K562 (cell line): ENCODE measurements around the gene CXCL12. TPM values are rescaled to one million over a fixed set of nuclear protein-coding genes. Genes with fewer than 3 reads are reported as not detected.

Experiments
- ATAC-seq: fragments of 200-7000 bp; cut with Tn5 transposase; 3 replicates; pipeline ENCODE4 v1.9.1; 2020; ENCODE audit warnings: moderate library complexity
- BruUV-seq: library from RNA; stranded (reverse); fragments of 400-500 nt; replicated peaks from 2 replicates; lab custom pipeline; 2021; lab: Mats Ljungman, UMichigan
- CTCF ChIA-PET: fragments of 300-600 bp; formaldehyde crosslinking; extraction: SDS; loops from one replicate; lab custom pipeline; 2021; ENCODE audit warnings: low intra/inter-chr PET ratio; lab: Yijun Ruan, JAX
- POLR2A ChIA-PET: fragments of 300-600, 350-650 bp; sonication (Branson Sonifier 250); formaldehyde crosslinking; extraction: SDS; loops from one replicate; lab custom pipeline; 2021; ENCODE audit warnings: antibody characterized with exemption, inconsistent platforms; lab: Yijun Ruan, JAX
- DNase-seq, 4 experiments: peaks; one replicate each; pipeline versions ENCODE4 v3.0.0 to v3.0.0-alpha.2; 2011 to 2018; ENCODE audit warnings: low spot score in 3 of 4, mixed read lengths in 3 of 4; ENCODE audit errors: extremely low read depth in 1 of 4
- FAIRE-seq: peaks from 2 replicates; lab custom pipeline; 2011; peaks lifted over from hg19 to GRCh38; lab: Jason Lieb, UNC
- H2AFZ ChIP-seq: 2 replicates; pipeline ENCODE4 v1.6.0; 2011; ENCODE audit warnings: low read depth, low read length, control low read depth, inconsistent platforms
- H3K27ac ChIP-seq: fragments of 200-600 bp; 3 replicates; pipeline ENCODE4 v1.8.0; 2011; ENCODE audit warnings: low read depth, mild to moderate bottlenecking, control low read depth, inconsistent platforms, low read length, moderate library complexity, mixed read lengths; ENCODE audit errors: extremely low read depth
- H3K27me3 ChIP-seq, 2 experiments: fragments of 300-600 bp in 1 of 2; 2 replicates in 1 of 2; 3 replicates in 1 of 2; pipeline versions ENCODE4 v1.6.0 to v1.8.0; 2011; ENCODE audit warnings: inconsistent platforms in 2 of 2, low read length in 2 of 2, mild to moderate bottlenecking in 1 of 2, mixed read lengths in 1 of 2, moderate library complexity in 1 of 2; ENCODE audit not compliant: control insufficient read depth in 2 of 2, insufficient read depth in 2 of 2
- H3K36me3 ChIP-seq: fragments of 300-600 bp; 3 replicates; pipeline ENCODE4 v1.8.0; 2011; ENCODE audit warnings: mild to moderate bottlenecking, low read length, inconsistent platforms; ENCODE audit not compliant: control insufficient read depth, insufficient read depth
- H3K4me1 ChIP-seq, 2 experiments: fragments of 200-600 bp in 1 of 2; replicated peaks in 1 of 2; 2 replicates in 1 of 2; 3 replicates in 1 of 2; pipeline versions ENCODE4 v1.5.1 to v1.8.0; 2011; ENCODE audit warnings: inconsistent platforms in 2 of 2, low read length in 2 of 2, mild to moderate bottlenecking in 1 of 2, mixed read lengths in 1 of 2, moderate library complexity in 1 of 2; ENCODE audit not compliant: control insufficient read depth in 2 of 2, insufficient read depth in 2 of 2
- H3K4me2 ChIP-seq: 2 replicates; pipeline ENCODE4 v1.6.1; 2011; ENCODE audit warnings: low read length, control low read depth, inconsistent platforms, mixed read lengths; ENCODE audit not compliant: insufficient read depth
- H3K4me3 ChIP-seq: fragments of 200-600 bp; sonication (generic), shearing (Covaris generic); 2 replicates; pipeline ENCODE4 v1.5.1; 2016; ENCODE audit warnings: control low read depth, inconsistent platforms
- H3K79me2 ChIP-seq: fragments of 200-600 bp; 3 replicates; pipeline ENCODE4 v1.8.0; 2011; ENCODE audit warnings: low read length, inconsistent platforms; ENCODE audit not compliant: control insufficient read depth, insufficient read depth
- H3K9ac ChIP-seq, 2 experiments: 2 replicates each; pipeline versions ENCODE4 v1.6.0 to v1.6.1; 2011; ENCODE audit warnings: low read depth in 2 of 2, low read length in 2 of 2, control low read depth in 1 of 2, inconsistent platforms in 1 of 2, mild to moderate bottlenecking in 1 of 2, mixed read lengths in 1 of 2; ENCODE audit not compliant: insufficient read depth in 1 of 2
- H3K9me1 ChIP-seq: one replicate; pipeline ENCODE4 v1.6.0; 2011; ENCODE audit warnings: inconsistent platforms, mild to moderate bottlenecking, low read length, moderate library complexity; ENCODE audit not compliant: control insufficient read depth, insufficient read depth
- H3K9me3 ChIP-seq: replicated peaks from 2 replicates; pipeline ENCODE4 v1.5.1; 2011; ENCODE audit warnings: low read depth, low read length, inconsistent platforms; ENCODE audit not compliant: control insufficient read depth, insufficient read depth
- H4K20me1 ChIP-seq: replicated peaks from 2 replicates; pipeline ENCODE4 v1.6.1; 2011; ENCODE audit warnings: low read length, inconsistent platforms, mixed read lengths; ENCODE audit not compliant: control insufficient read depth, insufficient read depth
- ELF4 ChIP-seq: fragments of 450-650 bp; formaldehyde crosslinking; IDR thresholded peaks from 2 replicates; pipeline ENCODE4 v1.4.0; 2022; ENCODE audit warnings: missing genetic modification characterization
- FOXA1 ChIP-seq: fragments of 450-650 bp; IDR thresholded peaks from 2 replicates; pipeline ENCODE4 v1.6.1; 2016; ENCODE audit warnings: mild to moderate bottlenecking, borderline replicate concordance
- KAT2B ChIP-seq: IDR thresholded peaks from one replicate; pipeline ENCODE4 v1.6.1; 2012; ENCODE audit warnings: low read depth, mild to moderate bottlenecking, control low read depth, inconsistent platforms, low read length, moderate library complexity
- MXI1 ChIP-seq: IDR thresholded peaks from 2 replicates; pipeline ENCODE4 v1.6.1; 2011; ENCODE audit warnings: low read depth, mild to moderate bottlenecking, improper control_type of control experiment, low read length
- SLC30A9 ChIP-seq: fragments of 250-450 bp; sonication (Bioruptor Pico); IDR thresholded peaks from 2 replicates; pipeline ENCODE4 v1.8.0; 2022; ENCODE audit warnings: mild to moderate bottlenecking, moderate library complexity
- WGBS: fragments of 100-300 bp; shearing (Covaris generic); methylation state at CpG from one replicate; pipeline ENCODE4 v1.1.6; 2016; ENCODE audit warnings: low coverage, mixed read lengths; ENCODE audit not compliant: insufficient coverage; ENCODE audit errors: missing lambda C conversion rate; 5-methylcytosine and 5-hydroxymethylcytosine counted together
- in situ Hi-C: fragments of 300-500 bp; cut with MboI; formaldehyde crosslinking; loops from 4 replicates; pipeline ENCODE4 v1.15.0; 2018; ENCODE audit warnings: inconsistent platforms, mixed read lengths
- intact Hi-C: fragments of 100-400 bp; cut with micrococcal nuclease; formaldehyde crosslinking; loops from 2 replicates; pipeline ENCODE4 v1.14.2; 2022
- polyA plus RNA-seq, 8 experiments: library from polyadenylated mRNA; depleted of rRNA in 4 of 8; stranded (reverse) in 5 of 8; unstranded in 3 of 8; fragments of >200 nt; fragmentation: Nextera tagmentation in 2 of 8; fragmentation: Illumina TruSeq in 1 of 8; extraction: Ambion mirVana in 2 of 8; extraction: Trizol in 1 of 8; gene quantifications; 2 replicates each; pipeline versions ENCODE4 v1.2.1 to v1.2.3, GENCODE V29; 2011 to 2014; ENCODE audit warnings: inconsistent platforms in 1 of 8, missing spikeins in 1 of 8
- total RNA-seq, 7 experiments: library from RNA; depleted of rRNA in 6 of 7; stranded (reverse); fragments of >200 nt in 6 of 7; fragmentation: Illumina TruSeq in 2 of 7; extraction: Trizol in 2 of 7; gene quantifications; 2 replicates each; pipeline versions ENCODE4 v1.2.1 to v1.2.3, GENCODE V29; 2011 to 2021; ENCODE audit warnings: low replicate concordance in 1 of 7
- TF ChIP-seq, protein P1 (sequence below), 2 experiments: fragments of 450-650 bp in 1 of 2; IDR thresholded peaks; 2 replicates each; pipeline ENCODE4 v1.6.1; 2011 to 2017; ENCODE audit warnings: low read depth in 2 of 2, antibody characterized with exemption in 1 of 2, borderline replicate concordance in 1 of 2, low read length in 1 of 2, mild to moderate bottlenecking in 1 of 2, mixed read lengths in 1 of 2; ENCODE audit not compliant: control insufficient read depth in 1 of 2
- TF ChIP-seq, protein P2 (sequence below), 2 experiments: fragments of 450-650 bp in 1 of 2; sonication (generic) in 1 of 2; formaldehyde crosslinking in 1 of 2; IDR thresholded peaks in 1 of 2; conservative IDR thresholded peaks in 1 of 2; 2 replicates each; pipeline versions ENCODE4 v1.6.1 to v1.8.1; 2016 to 2023; ENCODE audit warnings: mild to moderate bottlenecking in 2 of 2, moderate library complexity in 2 of 2, inconsistent platforms in 1 of 2, missing genetic modification reagents in 1 of 2
- TF ChIP-seq, protein P3 (sequence below): fragments of 250-450 bp; sonication (Bioruptor Pico); IDR thresholded peaks from 2 replicates; pipeline ENCODE4 v1.5.0; 2020; ENCODE audit warnings: mild to moderate bottlenecking
- TF ChIP-seq, protein P4 (sequence below): fragments of 250-450 bp; sonication (Bioruptor Pico); IDR thresholded peaks from 2 replicates; pipeline ENCODE4 v1.4.0; 2020

CXCL12 gene
- total and polyA plus RNA-seq, 9 of the 15 experiments (the other 6 are each of a cell fraction or from before 2014, with no cell fraction given) = 0.18 TPM; not detected in 8

DNA sequence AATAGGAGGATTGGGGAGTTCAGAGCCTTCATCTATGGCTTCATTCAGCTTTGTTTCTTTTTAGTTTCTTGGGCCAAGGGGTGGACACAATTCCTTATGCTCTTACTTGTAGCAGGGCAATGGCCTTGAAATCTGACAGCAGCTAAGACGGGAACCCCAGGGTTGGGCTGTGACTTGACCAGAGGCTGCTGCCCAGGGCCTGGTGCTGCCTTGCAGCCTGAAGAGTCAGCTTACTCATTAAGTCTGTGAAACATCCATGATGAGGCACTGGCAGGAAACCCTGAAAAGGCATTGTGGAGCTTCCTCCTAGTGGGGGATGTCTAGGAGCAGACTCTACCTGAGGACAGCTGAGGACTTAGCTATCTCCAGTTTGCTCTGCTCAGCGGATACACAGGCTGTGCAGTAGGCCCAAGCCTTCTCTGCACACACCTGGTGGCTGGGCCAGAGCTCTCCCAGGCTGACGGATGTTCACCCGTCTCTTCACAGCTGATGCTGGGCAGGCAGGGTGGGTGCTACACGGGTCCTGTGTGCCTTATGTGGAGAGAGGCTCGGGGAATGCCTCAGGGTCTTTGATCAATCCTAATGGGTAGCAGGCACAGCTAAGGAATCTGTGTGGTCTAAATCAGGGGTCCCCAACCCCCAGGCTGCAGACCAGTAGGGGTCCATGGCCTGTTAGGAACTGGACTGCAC is 17.8 kb downstream of the CXCL12 start (continued):
- TF ChIP-seq, protein P1, sequence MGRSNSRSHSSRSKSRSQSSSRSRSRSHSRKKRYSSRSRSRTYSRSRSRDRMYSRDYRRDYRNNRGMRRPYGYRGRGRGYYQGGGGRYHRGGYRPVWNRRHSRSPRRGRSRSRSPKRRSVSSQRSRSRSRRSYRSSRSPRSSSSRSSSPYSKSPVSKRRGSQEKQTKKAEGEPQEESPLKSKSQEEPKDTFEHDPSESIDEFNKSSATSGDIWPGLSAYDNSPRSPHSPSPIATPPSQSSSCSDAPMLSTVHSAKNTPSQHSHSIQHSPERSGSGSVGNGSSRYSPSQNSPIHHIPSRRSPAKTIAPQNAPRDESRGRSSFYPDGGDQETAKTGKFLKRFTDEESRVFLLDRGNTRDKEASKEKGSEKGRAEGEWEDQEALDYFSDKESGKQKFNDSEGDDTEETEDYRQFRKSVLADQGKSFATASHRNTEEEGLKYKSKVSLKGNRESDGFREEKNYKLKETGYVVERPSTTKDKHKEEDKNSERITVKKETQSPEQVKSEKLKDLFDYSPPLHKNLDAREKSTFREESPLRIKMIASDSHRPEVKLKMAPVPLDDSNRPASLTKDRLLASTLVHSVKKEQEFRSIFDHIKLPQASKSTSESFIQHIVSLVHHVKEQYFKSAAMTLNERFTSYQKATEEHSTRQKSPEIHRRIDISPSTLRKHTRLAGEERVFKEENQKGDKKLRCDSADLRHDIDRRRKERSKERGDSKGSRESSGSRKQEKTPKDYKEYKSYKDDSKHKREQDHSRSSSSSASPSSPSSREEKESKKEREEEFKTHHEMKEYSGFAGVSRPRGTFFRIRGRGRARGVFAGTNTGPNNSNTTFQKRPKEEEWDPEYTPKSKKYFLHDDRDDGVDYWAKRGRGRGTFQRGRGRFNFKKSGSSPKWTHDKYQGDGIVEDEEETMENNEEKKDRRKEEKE (IDR thresholded peaks at IDR 0.05; ENCODE audit: borderline replicate concordance in 1 of 2, control insufficient read depth in 1 of 2, low read depth in 2 of 2, low read length in 1 of 2) = no peak
- no peak for TF ChIP-seq FOXA1
- TF ChIP-seq, all 486 proteins: peak for 0

DNA sequence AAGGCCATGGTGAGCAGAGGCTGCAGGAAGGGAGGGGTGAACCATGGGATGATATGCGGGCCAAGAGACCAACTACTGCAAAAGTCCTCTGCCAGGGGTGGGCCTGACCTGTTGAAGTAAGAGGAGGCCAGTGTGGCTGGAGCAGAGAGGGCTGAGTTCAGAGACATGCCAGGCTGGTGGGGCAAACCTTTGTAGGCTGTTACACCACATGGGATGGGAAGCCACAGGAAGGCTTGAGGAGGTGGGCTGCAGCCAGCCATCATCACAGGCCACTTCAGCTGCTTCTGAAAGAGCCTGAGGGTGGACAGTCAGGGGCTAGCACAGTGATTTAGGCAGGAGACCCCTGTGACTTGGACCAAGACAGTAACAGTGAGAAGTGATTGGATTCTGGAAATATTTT is 20.3 kb downstream of the CXCL12 start:
- Histone ChIP-seq H3K36me3 (no peaks in the 10 kb centered on the region), H3K9me3 (no peaks in the 10 kb centered on the region), H3K4me1 (no peaks in the 10 kb centered on the region), H3K27ac (no peak overlapping the region), H2AFZ (no peak overlapping the region), H3K9ac (no peak overlapping the region), H3K79me2 (no peaks in the 10 kb centered on the region), H3K9me1 (no peaks in the 10 kb centered on the region), H3K27me3 (peaks cover 0 to 23% of the 10 kb centered on the region in 2 experiments; a peak in 2 of 5 replicates), H4K20me1 (peaks cover 4% of the 10 kb centered on the region; the same call in 1 of the 2 replicates), H3K4me3 (no peak overlapping the region), H3K4me2 (no peak overlapping the region)
- ATAC-seq (no peak), FAIRE-seq (no peak), DNase-seq (no peak)
- CTCF ChIA-PET = interaction anchor here (1.2 kb wide), 1 partner anchor 48 kb away, joined by 4 read pairs; no protein-coding TSS in a partner anchor
- 0% methylated on average over 1 of the region's 1 CpG for WGBS
- intact Hi-C loops (no loop called here), in situ Hi-C loops (no loop called here)
- TF ChIP-seq SLC30A9 (CRISPR knock-in tag) (no peak), MXI1 (no peak), ELF4 (CRISPR knock-in tag) (no peak), KAT2B (no peak)
- TF ChIP-seq, protein P2, sequence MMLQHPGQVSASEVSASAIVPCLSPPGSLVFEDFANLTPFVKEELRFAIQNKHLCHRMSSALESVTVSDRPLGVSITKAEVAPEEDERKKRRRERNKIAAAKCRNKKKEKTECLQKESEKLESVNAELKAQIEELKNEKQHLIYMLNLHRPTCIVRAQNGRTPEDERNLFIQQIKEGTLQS (IDR thresholded peaks at IDR 0.05) = no peak
- TF ChIP-seq, protein P2 (CRISPR knock-in tag; conservative IDR thresholded peaks at IDR 0.05) = no peak
- TF ChIP-seq, protein P3, sequence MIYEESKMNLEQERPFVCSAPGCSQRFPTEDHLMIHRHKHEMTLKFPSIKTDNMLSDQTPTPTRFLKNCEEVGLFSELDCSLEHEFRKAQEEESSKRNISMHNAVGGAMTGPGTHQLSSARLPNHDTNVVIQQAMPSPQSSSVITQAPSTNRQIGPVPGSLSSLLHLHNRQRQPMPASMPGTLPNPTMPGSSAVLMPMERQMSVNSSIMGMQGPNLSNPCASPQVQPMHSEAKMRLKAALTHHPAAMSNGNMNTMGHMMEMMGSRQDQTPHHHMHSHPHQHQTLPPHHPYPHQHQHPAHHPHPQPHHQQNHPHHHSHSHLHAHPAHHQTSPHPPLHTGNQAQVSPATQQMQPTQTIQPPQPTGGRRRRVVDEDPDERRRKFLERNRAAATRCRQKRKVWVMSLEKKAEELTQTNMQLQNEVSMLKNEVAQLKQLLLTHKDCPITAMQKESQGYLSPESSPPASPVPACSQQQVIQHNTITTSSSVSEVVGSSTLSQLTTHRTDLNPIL (CRISPR knock-in tag) = no peak
- TF ChIP-seq, protein P4, sequence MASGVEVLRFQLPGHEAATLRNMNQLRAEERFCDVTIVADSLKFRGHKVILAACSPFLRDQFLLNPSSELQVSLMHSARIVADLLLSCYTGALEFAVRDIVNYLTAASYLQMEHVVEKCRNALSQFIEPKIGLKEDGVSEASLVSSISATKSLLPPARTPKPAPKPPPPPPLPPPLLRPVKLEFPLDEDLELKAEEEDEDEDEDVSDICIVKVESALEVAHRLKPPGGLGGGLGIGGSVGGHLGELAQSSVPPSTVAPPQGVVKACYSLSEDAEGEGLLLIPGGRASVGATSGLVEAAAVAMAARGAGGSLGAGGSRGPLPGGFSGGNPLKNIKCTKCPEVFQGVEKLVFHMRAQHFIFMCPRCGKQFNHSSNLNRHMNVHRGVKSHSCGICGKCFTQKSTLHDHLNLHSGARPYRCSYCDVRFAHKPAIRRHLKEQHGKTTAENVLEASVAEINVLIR = no peak
- POLR2A ChIA-PET = interaction anchor here (0.6 to 1.5 kb wide), 3 partner anchors 13 to 563 kb away, joined by 3 to 4 read pairs (median 3); no protein-coding TSS in a partner anchor
- no TSS peak for BruUV-seq
